RKO (cell line): ENCODE results near the gene LRP1-AS.

Source experiments
- DNase-seq: peaks from one replicate; pipeline ENCODE4 v3.0.0-alpha.2; 2016; ENCODE audit warnings: low spot score

The LRP1-AS gene

GRCh38 chr12:57146961-57147944 lies at the start of gene LRP1-AS:
Gene LRP1-AS, minus strand, starts transcription at chr12:57147619.
- DNase-seq = no peak

DNA sequence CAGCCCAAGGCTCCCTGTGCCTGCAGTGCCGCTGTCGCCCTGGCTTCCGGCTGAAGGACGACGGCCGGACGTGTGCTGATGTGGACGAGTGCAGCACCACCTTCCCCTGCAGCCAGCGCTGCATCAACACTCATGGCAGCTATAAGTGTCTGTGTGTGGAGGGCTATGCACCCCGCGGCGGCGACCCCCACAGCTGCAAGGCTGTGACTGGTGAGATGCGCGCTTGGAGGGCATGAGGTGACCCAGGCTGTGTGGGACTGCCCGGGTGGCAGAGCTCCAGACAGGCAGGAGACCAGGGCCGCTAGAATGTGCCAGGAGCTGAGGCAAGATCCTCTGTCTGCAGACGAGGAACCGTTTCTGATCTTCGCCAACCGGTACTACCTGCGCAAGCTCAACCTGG lies 49.5 kb upstream of the LRP1-AS start:
- no peak for DNase-seq

GRCh38 chr12:57196439-57196838 lies 49.0 kb upstream of the LRP1-AS start:
- no peak for DNase-seq

DNA sequence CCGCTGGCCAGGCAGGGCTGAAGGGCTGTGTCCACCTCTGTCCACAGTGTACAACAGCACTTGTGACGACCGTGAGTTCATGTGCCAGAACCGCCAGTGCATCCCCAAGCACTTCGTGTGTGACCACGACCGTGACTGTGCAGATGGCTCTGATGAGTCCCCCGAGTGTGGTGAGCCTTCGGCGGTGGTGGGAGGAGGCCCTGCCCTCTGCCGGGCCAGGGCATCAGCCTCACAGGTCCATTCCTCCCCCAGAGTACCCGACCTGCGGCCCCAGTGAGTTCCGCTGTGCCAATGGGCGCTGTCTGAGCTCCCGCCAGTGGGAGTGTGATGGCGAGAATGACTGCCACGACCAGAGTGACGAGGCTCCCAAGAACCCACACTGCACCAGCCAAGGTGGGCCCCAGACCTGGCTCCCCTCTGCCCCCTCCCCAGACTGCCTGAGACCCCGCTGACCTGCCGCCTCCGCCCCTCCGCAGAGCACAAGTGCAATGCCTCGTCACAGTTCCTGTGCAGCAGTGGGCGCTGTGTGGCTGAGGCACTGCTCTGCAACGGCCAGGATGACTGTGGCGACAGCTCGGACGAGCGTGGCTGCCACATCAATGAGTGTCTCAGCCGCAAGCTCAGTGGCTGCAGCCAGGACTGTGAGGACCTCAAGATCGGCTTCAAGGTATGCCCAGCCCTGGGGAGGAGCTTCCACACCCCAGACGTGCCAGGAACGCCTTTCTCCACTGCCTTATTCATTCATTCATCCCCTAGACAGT lies 48.4 kb upstream of the LRP1-AS start:
- no peak for DNase-seq

- DNase-seq = no peak
Observed at GRCh38 chr12:57195186-57195585, 47.8 kb upstream of the LRP1-AS start.

GRCh38 chr12:57194253-57194652 lies 46.8 kb upstream of the LRP1-AS start:
- DNase-seq = no peak

DNA sequence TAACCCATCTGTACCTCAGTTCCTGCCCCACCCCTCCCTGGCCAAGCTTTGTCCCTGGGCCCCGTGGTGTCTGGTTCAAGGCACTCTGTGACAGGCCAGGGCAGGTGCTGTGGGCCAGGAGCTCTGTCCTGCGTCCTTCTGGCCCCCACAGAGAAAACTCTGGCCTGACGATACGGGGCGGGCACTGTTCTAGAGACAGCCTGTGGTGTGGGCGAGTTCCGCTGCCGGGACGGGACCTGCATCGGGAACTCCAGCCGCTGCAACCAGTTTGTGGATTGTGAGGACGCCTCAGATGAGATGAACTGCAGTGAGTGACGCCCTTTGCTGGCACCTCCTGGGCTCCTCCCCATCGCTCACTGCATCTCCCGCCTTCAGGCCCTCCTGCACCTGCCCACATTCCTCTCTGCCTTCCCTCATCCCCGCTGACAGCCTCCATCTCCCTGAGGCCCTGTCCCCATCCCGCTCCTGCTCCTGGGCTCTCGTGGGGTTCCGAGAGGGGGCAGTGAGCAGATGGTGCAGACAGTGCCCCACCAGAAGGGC lies 46.4 kb upstream of the LRP1-AS start:
- DNase-seq = no peak

GRCh38 chr12:57192920-57193319 lies 45.5 kb upstream of the LRP1-AS start:
- no peak for DNase-seq

DNA sequence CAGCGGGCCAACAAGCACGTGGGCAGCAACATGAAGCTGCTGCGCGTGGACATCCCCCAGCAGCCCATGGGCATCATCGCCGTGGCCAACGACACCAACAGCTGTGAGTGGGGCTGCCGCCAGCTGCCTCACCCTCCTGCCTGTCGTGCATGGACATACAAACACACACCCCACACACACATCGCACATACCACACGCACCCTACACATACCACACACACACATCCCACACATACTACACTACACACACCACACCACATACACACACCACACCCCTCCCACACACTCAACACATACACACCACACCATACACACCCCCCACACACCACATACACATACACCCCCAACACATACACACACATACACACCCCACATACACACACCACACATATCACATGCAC lies 44.0 kb upstream of the LRP1-AS start:
- DNase-seq = no peak

- DNase-seq = no peak
Observed at GRCh38 chr12:57190821-57191220, 43.4 kb upstream of the LRP1-AS start.

- no peak for DNase-seq
Observed at GRCh38 chr12:57190037-57190436, 42.6 kb upstream of the LRP1-AS start.

DNA sequence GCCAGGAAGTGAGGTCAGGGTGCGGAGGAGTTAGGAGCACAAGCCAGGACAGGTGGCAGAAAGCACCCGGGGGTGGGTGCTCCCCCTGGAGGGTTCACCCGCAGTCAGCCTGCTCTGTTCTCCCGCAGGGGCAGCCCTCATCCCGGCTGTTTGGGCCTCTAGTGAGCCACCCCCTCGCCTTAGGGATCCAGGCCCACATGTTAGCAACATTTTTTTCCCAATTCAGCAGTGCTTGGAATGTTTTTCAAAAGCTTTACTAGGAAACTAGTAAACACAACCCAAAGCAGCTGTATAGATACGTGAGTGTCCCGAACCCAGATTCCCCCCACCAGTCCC lies 40.6 kb upstream of the LRP1-AS start:
- DNase-seq = no peak

DNA sequence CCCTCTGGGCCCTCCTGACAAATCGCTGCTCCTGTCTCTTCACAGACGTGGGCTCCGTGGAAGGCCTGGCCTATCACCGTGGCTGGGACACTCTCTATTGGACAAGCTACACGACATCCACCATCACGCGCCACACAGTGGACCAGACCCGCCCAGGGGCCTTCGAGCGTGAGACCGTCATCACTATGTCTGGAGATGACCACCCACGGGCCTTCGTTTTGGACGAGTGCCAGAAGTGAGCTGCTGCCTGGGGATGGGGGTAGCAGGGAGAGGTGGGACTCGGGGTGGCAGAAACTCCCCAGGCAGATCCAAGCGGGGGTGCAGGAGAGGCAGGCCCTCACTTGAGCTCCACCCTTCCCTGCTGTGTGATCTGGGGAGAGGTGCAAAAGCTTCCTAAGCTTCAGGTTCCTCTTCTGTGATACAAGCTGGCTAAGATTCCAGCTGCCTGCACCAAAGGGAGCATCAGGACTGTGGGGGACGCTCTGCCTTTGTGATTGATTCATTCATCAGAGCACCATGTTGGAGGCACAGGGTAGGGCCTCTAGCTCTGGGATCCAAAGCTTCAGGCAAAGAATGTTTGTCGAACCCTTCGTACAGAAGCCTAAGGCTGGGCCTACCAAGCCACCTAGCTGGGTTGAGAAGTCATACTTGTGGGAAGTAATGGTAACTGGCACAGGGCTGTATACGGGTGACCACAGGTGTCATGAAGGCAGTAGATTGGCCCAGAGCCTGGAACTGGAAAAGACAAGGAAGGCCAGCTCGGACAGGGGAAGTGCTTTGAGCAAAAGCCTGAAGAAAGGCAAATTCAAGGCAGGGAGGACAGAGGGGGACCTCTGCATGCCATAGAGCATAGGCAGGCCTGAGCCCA lies 40.0 kb upstream of the LRP1-AS start:
- no peak for DNase-seq

- DNase-seq = no peak
Observed at GRCh38 chr12:57185906-57186508, 38.6 kb upstream of the LRP1-AS start.

- no peak for DNase-seq
Observed at GRCh38 chr12:57185403-57185802, 38.0 kb upstream of the LRP1-AS start.

- no peak for DNase-seq
Observed at GRCh38 chr12:57183939-57184725, 36.7 kb upstream of the LRP1-AS start.

- peak; percentile 73 for DNase-seq
Observed at GRCh38 chr12:57182918-57183575, 35.6 kb upstream of the LRP1-AS start.

- DNase-seq = no peak
Observed at GRCh38 chr12:57181561-57182155, 34.2 kb upstream of the LRP1-AS start.

GRCh38 chr12:57181072-57181471 lies 33.7 kb upstream of the LRP1-AS start:
- DNase-seq = no peak
